PC-3 (cell line): ENCODE measurements around the gene RTKN2. TPM values are rescaled to one million over a fixed set of nuclear protein-coding genes. Genes with fewer than 3 reads are reported as not detected.
A peak's percentile ranks its signal among the peaks of the same experiment; 100 is the strongest.

Source experiments
- ATAC-seq: fragments of 200-7000 bp; cut with Tn5 transposase; 2 replicates; pipeline ENCODE4 v1.9.1; 2020; ENCODE audit warnings: mild to moderate bottlenecking, moderate library complexity
- BruUV-seq: library from RNA; stranded (reverse); fragments of 400-500 nt; replicated peaks from 2 replicates; lab custom pipeline; 2021; lab: Mats Ljungman, UMichigan
- CTCF ChIA-PET: fragments of 300-600 bp; sonication (Branson Sonifier 250); formaldehyde crosslinking; loops from one replicate; lab custom pipeline; 2022; ENCODE audit warnings: antibody characterized with exemption; lab: Charles Lee
- POLR2A ChIA-PET: fragments of 300-600 bp; sonication (Branson Sonifier 250); formaldehyde crosslinking; loops from one replicate; lab custom pipeline; 2022; ENCODE audit warnings: antibody characterized with exemption; ENCODE audit not compliant: unreplicated experiment; lab: Charles Lee
- DNase-seq: peaks from one replicate; pipeline ENCODE4 v3.0.0-alpha.2; 2015
- H2AFZ ChIP-seq: fragments of 300-600 bp; sonication (generic); 2 replicates; pipeline ENCODE4 v1.6.0; 2016; ENCODE audit warnings: antibody characterized with exemption, low read length
- H3F3A ChIP-seq: fragments of 300-600 bp; sonication (generic); one replicate; pipeline ENCODE4 v1.6.0; 2017; ENCODE audit warnings: antibody characterized with exemption, low read length, control low read depth, mild to moderate bottlenecking; ENCODE audit not compliant: unreplicated experiment
- H3K27ac ChIP-seq: fragments of 300-600 bp; sonication (generic); 2 replicates; pipeline ENCODE4 v1.5.1; 2016; ENCODE audit warnings: mild to moderate bottlenecking, low read length
- H3K27me3 ChIP-seq: fragments of 300-600 bp; sonication (generic); 2 replicates; pipeline ENCODE4 v1.6.1; 2016; ENCODE audit warnings: low read length, mixed read lengths
- H3K36me3 ChIP-seq: fragments of 300-600 bp; sonication (generic); 2 replicates; pipeline ENCODE4 v1.6.1; 2016; ENCODE audit warnings: low read depth, mixed run types, low read length, mixed read lengths
- H3K4me1 ChIP-seq: fragments of 300-600 bp; sonication (generic); 2 replicates; pipeline ENCODE4 v1.5.1; 2016; ENCODE audit warnings: low read length; ENCODE audit not compliant: insufficient read depth
- H3K4me2 ChIP-seq: fragments of 300-600 bp; sonication (generic); 2 replicates; pipeline ENCODE4 v1.6.0; 2016; ENCODE audit warnings: low read length
- H3K4me3 ChIP-seq: fragments of 300-600 bp; sonication (generic); 2 replicates; pipeline ENCODE4 v1.5.1; 2016; ENCODE audit warnings: mild to moderate bottlenecking, low read length, mixed read lengths
- H3K79me2 ChIP-seq: fragments of 300-600 bp; sonication (generic); 2 replicates; pipeline ENCODE4 v1.6.1; 2017; ENCODE audit warnings: low read length, mixed read lengths
- H3K9ac ChIP-seq: fragments of 300-600 bp; sonication (generic); 2 replicates; pipeline ENCODE4 v1.6.0; 2016; ENCODE audit warnings: mild to moderate bottlenecking, low read length
- H3K9me2 ChIP-seq: fragments of 300-600 bp; sonication (generic); replicated peaks from 2 replicates; pipeline ENCODE4 v1.6.1; 2016; ENCODE audit warnings: mixed run types, low read length, mixed read lengths
- H3K9me3 ChIP-seq: fragments of 300-600 bp; sonication (generic); 2 replicates; pipeline ENCODE4 v1.6.1; 2016; ENCODE audit warnings: low read length, mixed read lengths
- H4K20me1 ChIP-seq: fragments of 300-600 bp; sonication (generic); 2 replicates; pipeline ENCODE4 v1.6.1; 2016; ENCODE audit warnings: low read length, mixed read lengths
- CTCF ChIP-seq: fragments of 300-600 bp; sonication (generic); conservative IDR thresholded peaks from 2 replicates; pipeline ENCODE4 v1.5.1; 2017; ENCODE audit warnings: antibody characterized with exemption, low read depth, mild to moderate bottlenecking, low read length
- EZH2 ChIP-seq: fragments of 300-600 bp; sonication (generic); IDR thresholded peaks from one replicate; pipeline ENCODE4 v1.6.1; 2017; ENCODE audit warnings: antibody characterized with exemption, mild to moderate bottlenecking, low read length; ENCODE audit not compliant: unreplicated experiment
- EZH2phosphoT487 ChIP-seq: fragments of 300-600 bp; sonication (generic); IDR thresholded peaks from 2 replicates; pipeline ENCODE4 v1.6.1; 2018; ENCODE audit warnings: mild to moderate bottlenecking, antibody characterized with exemption, low read length, borderline replicate concordance
- intact Hi-C: fragments of 100-400 bp; cut with micrococcal nuclease; formaldehyde crosslinking; loops from 2 replicates; pipeline ENCODE4 v1.9.0; 2023
- total RNA-seq: library from RNA; depleted of rRNA; stranded (reverse); fragments of >200 nt; gene quantifications from 2 replicates; pipeline ENCODE4 v1.2.3, GENCODE V29; 2014

RTKN2 gene
- total RNA-seq, 1 experiment from 2014 or later = 26.6 TPM

GRCh38 chr10:62266147-62266546, 2.5 kb downstream of the RTKN2 start:
- peak overlapping the region; percentile 75 for H3K4me3 ChIP-seq
- H4K20me1 ChIP-seq = 0 out of 2 replicates have a peak, but pooled peaks cover 7% of the 10 kb centered on the region
- peak overlapping the region; percentile 78 for H3K4me2 ChIP-seq
- peaks cover 16% of the 10 kb centered on the region; the same call in 1 of the 2 replicates for H3K36me3 ChIP-seq
- ATAC-seq (no peak), DNase-seq (peak; percentile 53)
- H3K4me1 ChIP-seq = peaks cover 45% of the 10 kb centered on the region
- H3K9ac ChIP-seq = peak overlapping the region; percentile 74
- no peaks in the 10 kb centered on the region for H3F3A ChIP-seq
- H3K27ac ChIP-seq = peak overlapping the region; percentile 15
- intact Hi-C loops = loop anchor here (5.0 to 10.0 kb wide), 3 partner anchors 56 to 999 kb away; no protein-coding TSS in a partner anchor
- no peaks in the 10 kb centered on the region for H3K9me2 ChIP-seq
- H2AFZ ChIP-seq = no peak overlapping the region
- CTCF ChIA-PET = interaction anchor here (1.0 to 2.6 kb wide), 3 partner anchors 148 to 167 kb away, joined by 4 to 34 read pairs (median 9); no protein-coding TSS in a partner anchor
- TF ChIP-seq EZH2 (no peak), CTCF (no peak), EZH2phosphoT487 (no peak)
- no peaks in the 10 kb centered on the region for H3K27me3 ChIP-seq
- POLR2A ChIA-PET = no interaction called here
- H3K79me2 ChIP-seq = peaks cover 67% of the 10 kb centered on the region
- H3K9me3 ChIP-seq = no peaks in the 10 kb centered on the region
- no TSS peak for BruUV-seq

GRCh38 chr10:62264702-62265436, 3.8 kb downstream of the RTKN2 start:
- peaks cover 28% of the 10 kb centered on the region for H3K36me3 ChIP-seq
- BruUV-seq = no TSS peak
- peak; percentile 21 for ATAC-seq

More at GRCh38 chr10:62264702-62265436, 3.8 kb downstream of the RTKN2 start:
- peaks cover 45% of the 10 kb centered on the region for H3K4me1 ChIP-seq
- CTCF ChIA-PET = interaction anchor here (0.5 to 2.6 kb wide), 31 partner anchors 12 to 909 kb away, joined by 3 to 34 read pairs (median 5); no protein-coding TSS in a partner anchor
- H3K4me2 ChIP-seq = peak overlapping the region; percentile 78
- TF ChIP-seq EZH2 (no peak), CTCF (peak; percentile 99), EZH2phosphoT487 (no peak)
- H3K27ac ChIP-seq = peak overlapping the region; percentile 15
- no peaks in the 10 kb centered on the region for H3K9me3 ChIP-seq
- H2AFZ ChIP-seq = no peak overlapping the region
- peak overlapping the region; percentile 74 for H3K9ac ChIP-seq
- H3K9me2 ChIP-seq = no peaks in the 10 kb centered on the region
- H3K79me2 ChIP-seq = peaks cover 80% of the 10 kb centered on the region
- no peaks in the 10 kb centered on the region for H3F3A ChIP-seq
- H3K27me3 ChIP-seq = no peaks in the 10 kb centered on the region
- peak overlapping the region; percentile 75; the same call in 1 of the 2 replicates for H3K4me3 ChIP-seq
- peak; percentile 99 for DNase-seq
- intact Hi-C loops = loop anchor here (1.0 to 10.0 kb wide), 13 partner anchors 57 to 1000 kb away; no protein-coding TSS in a partner anchor
- H4K20me1 ChIP-seq = 0 out of 2 replicates have a peak, but pooled peaks cover 7% of the 10 kb centered on the region
- POLR2A ChIA-PET = interaction anchor here (0.6 to 0.7 kb wide), 6 partner anchors 12 to 219 kb away, joined by 3 to 6 read pairs (median 5); no protein-coding TSS in a partner anchor
